Natural killer cell (primary cell): Measurements from ENCODE around the gene CACNB2. TPM values are rescaled to one million over a fixed set of nuclear protein-coding genes. Genes with fewer than 3 reads are reported as not detected.

ENCODE experiments used
- ATAC-seq, 3 donors: fragments of 150-1000 bp in 2 of 3; fragments of 200-7000 bp in 1 of 3; cut with Tn5 transposase; 1 replicate in 1 of 3; 2 replicates in 2 of 3; pipeline ENCODE4 v1.10.0; 2021; ENCODE audit warnings: mild to moderate bottlenecking in 2 of 3, moderate library complexity in 2 of 3
- DNase-seq, 2 donors: peaks; one replicate each; pipeline versions ENCODE4 v3.0.0 to v3.0.0-alpha.2; 2013 to 2021; ENCODE audit warnings: mixed read lengths in 1 of 2
- H3K27ac ChIP-seq: one replicate; pipeline ENCODE4 v1.5.1; 2013; ENCODE audit warnings: mild to moderate bottlenecking, low read length
- H3K27me3 ChIP-seq: one replicate; pipeline ENCODE4 v1.6.1; 2013; ENCODE audit warnings: low read length; ENCODE audit not compliant: control insufficient read depth, insufficient read depth
- H3K36me3 ChIP-seq: one replicate; pipeline ENCODE4 v1.6.1; 2013; ENCODE audit warnings: low read length; ENCODE audit not compliant: control insufficient read depth, insufficient read depth
- H3K4me1 ChIP-seq: one replicate; pipeline ENCODE4 v1.6.1; 2013; ENCODE audit warnings: low read length; ENCODE audit not compliant: control insufficient read depth, insufficient read depth
- H3K4me3 ChIP-seq: one replicate; pipeline ENCODE4 v1.5.1; 2013; ENCODE audit warnings: low read length
- H3K9me3 ChIP-seq: one replicate; pipeline ENCODE4 v1.6.1; 2013; ENCODE audit warnings: low read length; ENCODE audit not compliant: control insufficient read depth, insufficient read depth
- H3K27ac Mint-ChIP-seq, 2 donors: one replicate each; pipeline ENCODE4 v1.8.0; 2022; ENCODE audit warnings: mild to moderate bottlenecking in 2 of 2, mixed read lengths in 2 of 2, moderate library complexity in 1 of 2
- H3K27me3 Mint-ChIP-seq, 2 donors: one replicate each; pipeline ENCODE4 v1.8.0; 2022; ENCODE audit warnings: low read depth in 2 of 2, mixed read lengths in 2 of 2
- H3K36me3 Mint-ChIP-seq: one replicate; pipeline ENCODE4 v1.8.0; 2022; ENCODE audit warnings: mixed read lengths
- H3K4me1 Mint-ChIP-seq, 2 donors: one replicate each; pipeline ENCODE4 v1.8.0; 2022; ENCODE audit warnings: mixed read lengths in 2 of 2
- H3K4me3 Mint-ChIP-seq: one replicate; pipeline ENCODE4 v1.8.0; 2022; ENCODE audit warnings: mild to moderate bottlenecking, moderate library complexity, mixed read lengths
- H3K9me3 Mint-ChIP-seq, 2 donors: one replicate each; pipeline ENCODE4 v1.8.0; 2022; ENCODE audit warnings: mixed read lengths in 2 of 2
- CTCF ChIP-seq: fragments of 200-600 bp; IDR thresholded peaks from one replicate; pipeline ENCODE4 v1.8.0; 2022; ENCODE audit warnings: antibody characterized with exemption
- WGBS: methylation state at CpG from one replicate; pipeline ENCODE4 v1.1.7; 2013; ENCODE audit warnings: missing lambda C conversion rate; ENCODE audit not compliant: insufficient coverage; 5-methylcytosine and 5-hydroxymethylcytosine counted together
- intact Hi-C: fragments of 100-400 bp; cut with micrococcal nuclease; formaldehyde crosslinking; loops from one replicate; pipeline ENCODE4 v1.14.2; 2022
- total RNA-seq, 4 donors: library from RNA; stranded (reverse); fragments of 120-200 nt in 1 of 4; gene quantifications; one replicate each; pipeline versions ENCODE4 v1.2.3 to v1.2.4, GENCODE V29; 2013 to 2022

The CACNB2 gene
- total RNA-seq, 3 donors from 2014 or later (not counting 1 experiment from before 2014, with no cell fraction given), result not detected

GRCh38 chr10:18229826-18230225 lies 89.6 kb downstream of the CACNB2 start:
- no peak overlapping the region for H3K27ac ChIP-seq
- H3K4me3 ChIP-seq, result no peak overlapping the region
- Mint-ChIP-seq H3K27me3 (peaks cover 0 to 4% of the 10 kb centered on the region in 2 donors), H3K4me3 (no peak overlapping the region), H3K36me3 (no peaks in the 10 kb centered on the region), H3K27ac (no peak overlapping the region), H3K9me3 (no peaks in the 10 kb centered on the region), H3K4me1 (no peaks in the 10 kb centered on the region)
- H3K9me3 ChIP-seq, result no peaks in the 10 kb centered on the region
- no peaks in the 10 kb centered on the region for H3K27me3 ChIP-seq
- no peaks in the 10 kb centered on the region for H3K4me1 ChIP-seq
- WGBS, result 94% methylated on average over 3 of the region's 3 CpGs
- intact Hi-C loops, result no loop called here
- no peak for DNase-seq
- no peaks in the 10 kb centered on the region for H3K36me3 ChIP-seq
- ATAC-seq, result no peak
- TF ChIP-seq CTCF, result no peak

GRCh38 chr10:18230794-18231193 lies 90.6 kb downstream of the CACNB2 start:
- Mint-ChIP-seq H3K4me1 (no peaks in the 10 kb centered on the region), H3K4me3 (no peak overlapping the region), H3K27me3 (peaks cover 0 to 4% of the 10 kb centered on the region in 2 donors), H3K36me3 (no peaks in the 10 kb centered on the region), H3K9me3 (no peaks in the 10 kb centered on the region), H3K27ac (no peak overlapping the region)
- H3K27me3 ChIP-seq, result no peaks in the 10 kb centered on the region
- H3K36me3 ChIP-seq, result no peaks in the 10 kb centered on the region
- 95% methylated on average over 2 of the region's 2 CpGs for WGBS
- H3K4me1 ChIP-seq, result no peaks in the 10 kb centered on the region
- TF ChIP-seq CTCF, result no peak
- H3K4me3 ChIP-seq, result no peak overlapping the region
- H3K27ac ChIP-seq, result no peak overlapping the region
- no peaks in the 10 kb centered on the region for H3K9me3 ChIP-seq
- intact Hi-C loops, result no loop called here
- DNase-seq (no peak), ATAC-seq (no peak)

- Histone ChIP-seq H3K27ac (no peak overlapping the region), H3K4me1 (no peaks in the 10 kb centered on the region), H3K9me3 (no peaks in the 10 kb centered on the region), H3K4me3 (no peak overlapping the region), H3K36me3 (no peaks in the 10 kb centered on the region), H3K27me3 (no peaks in the 10 kb centered on the region)
- WGBS, result 100% methylated on average over 2 of the region's 2 CpGs
- Mint-ChIP-seq H3K36me3 (no peaks in the 10 kb centered on the region), H3K27ac (no peak overlapping the region), H3K9me3 (no peaks in the 10 kb centered on the region), H3K4me3 (no peak overlapping the region), H3K4me1 (no peaks in the 10 kb centered on the region), H3K27me3 (peaks cover 0 to 4% of the 10 kb centered on the region in 2 donors)
- TF ChIP-seq CTCF, result no peak
- no peak for DNase-seq
- intact Hi-C loops, result no loop called here
- no peak for ATAC-seq
Observed at GRCh38 chr10:18231480-18231879, 91.3 kb downstream of the CACNB2 start.

- Mint-ChIP-seq H3K36me3 (no peaks in the 10 kb centered on the region), H3K9me3 (no peaks in the 10 kb centered on the region), H3K27ac (no peak overlapping the region), H3K4me1 (no peaks in the 10 kb centered on the region), H3K4me3 (no peak overlapping the region), H3K27me3 (peaks cover 0 to 2% of the 10 kb centered on the region in 2 donors)
- intact Hi-C loops, result no loop called here
- no peak for TF ChIP-seq CTCF
- no peak overlapping the region for H3K4me3 ChIP-seq
- no peak for DNase-seq
- H3K9me3 ChIP-seq, result no peaks in the 10 kb centered on the region
- no peak for ATAC-seq
- H3K27ac ChIP-seq, result no peak overlapping the region
- H3K4me1 ChIP-seq, result no peaks in the 10 kb centered on the region
- 79% methylated on average over 8 of the region's 8 CpGs for WGBS
- H3K27me3 ChIP-seq, result no peaks in the 10 kb centered on the region
- no peaks in the 10 kb centered on the region for H3K36me3 ChIP-seq
Observed at GRCh38 chr10:18233775-18234174, 93.6 kb downstream of the CACNB2 start.
